BE2C (cell line): Measurements from ENCODE around the gene TCN1.
"Not testable (repeated sequence)": the region's sequence is repeated elsewhere in the genome, so short reads cannot be mapped to it uniquely, and the experiment has no call there.

Source experiments
- DNase-seq: peaks from one replicate; pipeline ENCODE4 v3.0.0-alpha.2; 2020
- H3K27me3 ChIP-seq: fragments of 250-450 bp; sonication (Bioruptor Pico); 2 replicates; pipeline ENCODE4 v1.5.1; 2020; ENCODE audit warnings: mild to moderate bottlenecking
- H3K36me3 ChIP-seq: fragments of 250-450 bp; sonication (Bioruptor Pico); 2 replicates; pipeline ENCODE4 v1.5.1; 2020; ENCODE audit warnings: mild to moderate bottlenecking
- H3K4me1 ChIP-seq: fragments of 250-450 bp; sonication (Bioruptor Pico); 2 replicates; pipeline ENCODE4 v1.5.1; 2020
- H3K4me3 ChIP-seq: 2 replicates; pipeline ENCODE4 v1.5.1; 2011; ENCODE audit warnings: low read depth, low read length
- H3K9me3 ChIP-seq: fragments of 250-450 bp; sonication (Bioruptor Pico); 2 replicates; pipeline ENCODE4 v1.5.1; 2020
- CTCF ChIP-seq: IDR thresholded peaks from 2 replicates; pipeline ENCODE4 v1.5.1; 2012; ENCODE audit warnings: mild to moderate bottlenecking, low read depth, low read length

TCN1 gene

GRCh38 chr11:59865031-59865430 lies 1.3 kb downstream of the TCN1 start:
- no peak for TF ChIP-seq CTCF
- DNase-seq = no peak
- H3K9me3 ChIP-seq = no peaks in the 10 kb centered on the region
- H3K4me1 ChIP-seq = no peaks in the 10 kb centered on the region
- H3K27me3 ChIP-seq = no peaks in the 10 kb centered on the region
- H3K36me3 ChIP-seq = no peaks in the 10 kb centered on the region
- H3K4me3 ChIP-seq = no peak overlapping the region

- Histone ChIP-seq H3K9me3 (no peaks in the 10 kb centered on the region), H3K36me3 (no peaks in the 10 kb centered on the region), H3K27me3 (no peaks in the 10 kb centered on the region), H3K4me1 (no peaks in the 10 kb centered on the region), H3K4me3 (no peak overlapping the region)
- no peak for TF ChIP-seq CTCF
- DNase-seq = no peak
These were observed 4.0 kb downstream of the TCN1 start for GRCh38 chr11:59862252-59862651.

- Histone ChIP-seq H3K4me1 (no peaks in the 10 kb centered on the region), H3K9me3 (no peaks in the 10 kb centered on the region), H3K4me3 (no peak overlapping the region), H3K27me3 (no peaks in the 10 kb centered on the region), H3K36me3 (no peaks in the 10 kb centered on the region)
- DNase-seq = no peak
- TF ChIP-seq CTCF = no peak
These were observed 6.6 kb downstream of the TCN1 start for GRCh38 chr11:59859673-59860072.

GRCh38 chr11:59857439-59858434 lies 8.6 kb downstream of the TCN1 start:
- Histone ChIP-seq H3K9me3 (no peaks in the 10 kb centered on the region), H3K27me3 (no peaks in the 10 kb centered on the region), H3K36me3 (no peaks in the 10 kb centered on the region), H3K4me3 (no peak overlapping the region), H3K4me1 (no peaks in the 10 kb centered on the region)
- no peak for DNase-seq
- TF ChIP-seq CTCF = no peak

GRCh38 chr11:59854871-59855270 lies 11.4 kb downstream of the TCN1 start:
- Histone ChIP-seq H3K4me1 (no peaks in the 10 kb centered on the region), H3K27me3 (no peaks in the 10 kb centered on the region), H3K4me3 (no peak overlapping the region), H3K9me3 (no peaks in the 10 kb centered on the region), H3K36me3 (no peaks in the 10 kb centered on the region)
- DNase-seq = no peak
- no peak for TF ChIP-seq CTCF

GRCh38 chr11:59851416-59851815 lies 14.9 kb downstream of the TCN1 start:
- H3K4me3 ChIP-seq, DNase-seq, H3K9me3 ChIP-seq, H3K36me3 ChIP-seq, H3K4me1 ChIP-seq, H3K27me3 ChIP-seq: not testable (repeated sequence)

- not testable (repeated sequence) for H3K4me3 ChIP-seq, H3K27me3 ChIP-seq, H3K4me1 ChIP-seq, DNase-seq, H3K36me3 ChIP-seq, H3K9me3 ChIP-seq
These were observed 16.7 kb downstream of the TCN1 start for GRCh38 chr11:59849551-59849950.
